KOPT-K1 (cell line): ENCODE data around the gene CD68.

Experiments
- H3K27ac ChIP-seq: fragments of 200-600 bp; sonication (generic); 2 replicates; pipeline ENCODE4 v1.5.1; 2016; ENCODE audit warnings: antibody characterized with exemption, mild to moderate bottlenecking, low read depth, low read length; ENCODE audit not compliant: poor library complexity, severe bottlenecking
- H3K36me3 ChIP-seq: fragments of 200-600 bp; sonication (generic); 2 replicates; pipeline ENCODE4 v1.5.1; 2017; ENCODE audit warnings: antibody characterized with exemption, mild to moderate bottlenecking, low read length, moderate library complexity; ENCODE audit not compliant: insufficient read depth
- H3K9me3 ChIP-seq: fragments of 200-600 bp; sonication (generic); 2 replicates; pipeline ENCODE4 v1.5.1; 2017; ENCODE audit warnings: antibody characterized with exemption, low read length, mild to moderate bottlenecking; ENCODE audit not compliant: insufficient read depth, poor library complexity, severe bottlenecking

The CD68 gene, protein sequence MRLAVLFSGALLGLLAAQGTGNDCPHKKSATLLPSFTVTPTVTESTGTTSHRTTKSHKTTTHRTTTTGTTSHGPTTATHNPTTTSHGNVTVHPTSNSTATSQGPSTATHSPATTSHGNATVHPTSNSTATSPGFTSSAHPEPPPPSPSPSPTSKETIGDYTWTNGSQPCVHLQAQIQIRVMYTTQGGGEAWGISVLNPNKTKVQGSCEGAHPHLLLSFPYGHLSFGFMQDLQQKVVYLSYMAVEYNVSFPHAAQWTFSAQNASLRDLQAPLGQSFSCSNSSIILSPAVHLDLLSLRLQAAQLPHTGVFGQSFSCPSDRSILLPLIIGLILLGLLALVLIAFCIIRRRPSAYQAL

DNA sequence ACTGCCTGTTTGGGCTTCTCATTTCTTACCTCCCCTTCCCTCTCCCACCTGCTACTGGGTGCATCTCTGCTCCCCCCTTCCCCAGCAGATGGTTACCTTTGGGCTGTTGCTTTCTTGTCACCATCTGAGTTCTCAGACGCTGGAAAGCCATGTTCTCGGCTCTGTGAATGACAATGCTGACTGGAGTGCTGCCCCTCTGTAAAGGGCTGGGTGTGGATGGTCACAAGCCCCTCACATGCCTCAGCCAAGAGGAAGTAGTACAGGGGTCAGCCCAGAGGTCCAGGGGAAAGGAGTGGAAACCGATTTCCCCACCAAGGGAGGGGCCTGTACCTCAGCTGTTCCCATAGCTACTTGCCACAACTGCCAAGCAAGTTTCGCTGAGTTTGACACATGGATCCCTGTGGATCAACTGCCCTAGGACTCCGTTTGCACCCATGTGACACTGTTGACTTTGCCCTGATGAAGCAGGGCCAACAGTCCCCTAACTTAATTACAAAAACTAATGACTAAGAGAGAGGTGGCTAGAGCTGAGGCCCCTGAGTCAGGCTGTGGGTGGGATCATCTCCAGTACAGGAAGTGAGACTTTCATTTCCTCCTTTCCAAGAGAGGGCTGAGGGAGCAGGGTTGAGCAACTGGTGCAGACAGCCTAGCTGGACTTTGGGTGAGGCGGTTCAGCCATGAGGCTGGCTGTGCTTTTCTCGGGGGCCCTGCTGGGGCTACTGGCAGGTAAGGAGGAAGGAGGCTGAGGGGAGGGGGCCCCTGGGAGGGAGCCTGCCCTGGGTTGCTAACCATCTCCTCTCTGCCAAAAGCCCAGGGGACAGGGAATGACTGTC lies at the start of gene CD68:
Gene CD68, plus strand, starts transcription at position 638 of the 833 bp plus-strand sequence. Its CDS starts 40 bp downstream, at position 678.
- Histone ChIP-seq H3K36me3 (peaks cover 77% of the 10 kb centered on the region), H3K9me3 (no peaks in the 10 kb centered on the region), H3K27ac (peak within 1 kb of the TSS; percentile 44)

- Histone ChIP-seq H3K27ac (no peak overlapping the region), H3K9me3 (peaks cover 31% of the 10 kb centered on the region), H3K36me3 (no peaks in the 10 kb centered on the region)
These were observed 49.2 kb upstream of the CD68 start for GRCh38 chr17:7530023-7530900.

DNA sequence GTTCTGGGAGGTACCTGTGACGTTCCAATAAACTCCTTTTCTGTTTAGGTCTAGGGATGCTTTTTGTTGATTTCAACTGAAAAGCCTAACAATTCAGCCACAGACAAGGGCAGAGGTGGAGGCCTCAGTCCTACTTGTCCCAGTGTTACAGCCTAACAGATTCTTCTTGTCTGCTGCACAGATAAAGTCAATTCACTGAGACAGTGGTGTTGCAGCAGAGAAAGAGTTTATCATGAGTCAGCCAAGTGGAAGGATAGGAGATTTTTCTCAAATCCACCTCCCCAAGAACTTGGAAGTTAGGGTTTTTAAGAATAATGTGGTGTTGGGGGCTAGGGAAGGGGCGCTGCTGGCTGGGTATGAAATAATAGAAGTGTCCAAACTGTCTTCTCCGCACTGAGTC lies 41.4 kb upstream of the CD68 start:
- no peaks in the 10 kb centered on the region for H3K36me3 ChIP-seq
- peaks cover 18% of the 10 kb centered on the region for H3K9me3 ChIP-seq
- no peak overlapping the region for H3K27ac ChIP-seq

- Histone ChIP-seq H3K27ac (no peak overlapping the region), H3K9me3 (peaks cover 18% of the 10 kb centered on the region), H3K36me3 (no peaks in the 10 kb centered on the region)
These were observed 40.4 kb upstream of the CD68 start for GRCh38 chr17:7538891-7539545.

- no peak overlapping the region for H3K27ac ChIP-seq
- H3K36me3 ChIP-seq = no peaks in the 10 kb centered on the region
- H3K9me3 ChIP-seq = peaks cover 18% of the 10 kb centered on the region
These were observed 38.3 kb upstream of the CD68 start for GRCh38 chr17:7541074-7541621.

GRCh38 chr17:7544911-7545310 lies 34.5 kb upstream of the CD68 start:
- Histone ChIP-seq H3K27ac (no peak overlapping the region), H3K9me3 (no peaks in the 10 kb centered on the region), H3K36me3 (no peaks in the 10 kb centered on the region)

- Histone ChIP-seq H3K27ac (peak within 1 kb of the TSS; percentile 7), H3K9me3 (no peaks in the 10 kb centered on the region), H3K36me3 (no peaks in the 10 kb centered on the region)
These were observed 30.6 kb upstream of the CD68 start, which contains the start of gene TNFSF12 for GRCh38 chr17:7548585-7549400. TSS of gene TNFSF12 (plus strand) at chr17:7549058. CDS start at chr17:7549154, 96 bp downstream.

- Histone ChIP-seq H3K36me3 (no peaks in the 10 kb centered on the region), H3K9me3 (no peaks in the 10 kb centered on the region), H3K27ac (no peak overlapping the region)
These were observed 29.9 kb upstream of the CD68 start for GRCh38 chr17:7549401-7550055.

- H3K36me3 ChIP-seq = no peaks in the 10 kb centered on the region
- H3K27ac ChIP-seq = peak overlapping the region; percentile 67
- H3K9me3 ChIP-seq = no peaks in the 10 kb centered on the region
These were observed 29.1 kb upstream of the CD68 start for GRCh38 chr17:7550344-7550743.

GRCh38 chr17:7551396-7551795 lies 28.0 kb upstream of the CD68 start:
- H3K36me3 ChIP-seq = no peaks in the 10 kb centered on the region
- H3K27ac ChIP-seq = peak overlapping the region; percentile 67
- H3K9me3 ChIP-seq = no peaks in the 10 kb centered on the region

- H3K36me3 ChIP-seq = no peaks in the 10 kb centered on the region
- H3K27ac ChIP-seq = peak overlapping the region; percentile 67
- no peaks in the 10 kb centered on the region for H3K9me3 ChIP-seq
These were observed 26.8 kb upstream of the CD68 start for GRCh38 chr17:7552621-7553051.

DNA sequence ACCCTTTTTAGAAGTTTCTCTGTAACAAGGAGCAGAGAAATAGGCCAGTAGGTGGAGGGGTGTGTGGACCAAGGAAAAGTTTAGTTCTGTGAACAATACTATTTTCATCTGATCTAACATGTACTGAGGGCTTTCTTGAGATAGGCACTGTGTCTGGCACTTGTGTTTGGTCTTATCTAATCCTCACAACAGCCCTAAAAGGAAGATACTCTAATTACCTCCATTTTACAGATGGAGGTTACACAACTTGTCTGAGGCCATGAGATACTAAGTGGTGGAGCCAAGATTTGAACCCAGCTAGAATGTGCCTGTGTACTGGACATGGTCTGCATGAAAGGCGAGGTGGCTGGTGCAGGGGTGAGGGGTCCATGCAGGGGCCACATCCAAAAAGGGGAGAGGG lies 26.1 kb upstream of the CD68 start:
- H3K27ac ChIP-seq = peak overlapping the region; percentile 67
- H3K36me3 ChIP-seq = no peaks in the 10 kb centered on the region
- no peaks in the 10 kb centered on the region for H3K9me3 ChIP-seq

DNA sequence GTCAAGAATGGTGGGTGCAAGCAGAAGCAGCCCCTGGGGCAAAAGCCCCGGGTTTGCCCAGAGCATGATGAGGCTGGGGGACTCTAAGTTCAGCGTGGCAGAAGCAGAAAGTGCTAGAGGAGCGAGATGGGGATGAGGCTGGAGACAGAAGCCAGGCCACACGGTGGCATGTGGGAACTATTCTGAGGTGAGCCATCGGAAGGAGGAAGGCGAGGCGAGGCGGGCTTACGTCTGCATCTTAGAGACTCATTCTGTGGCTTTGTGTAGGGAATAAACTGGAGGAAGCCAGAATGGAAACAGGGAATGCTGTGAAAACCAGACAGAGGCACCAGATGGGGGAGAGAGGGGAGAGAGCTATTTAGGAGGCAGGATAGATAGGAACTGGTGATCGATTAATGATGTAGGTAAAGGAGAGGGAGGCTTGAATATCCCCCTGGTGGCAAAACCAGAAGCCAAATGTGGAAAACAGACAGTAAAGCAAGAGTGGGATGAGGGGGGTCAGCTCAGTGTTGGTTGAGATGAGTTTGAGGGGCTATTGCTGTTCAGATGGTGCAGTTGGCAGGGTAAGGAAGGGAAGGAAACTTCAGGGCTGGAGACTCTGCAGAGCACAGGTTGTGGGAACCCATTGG lies 24.0 kb upstream of the CD68 start:
- Histone ChIP-seq H3K27ac (no peak overlapping the region), H3K36me3 (no peaks in the 10 kb centered on the region), H3K9me3 (no peaks in the 10 kb centered on the region)
